GM12878 (cell line): ENCODE data around the gene ELOA. TPM values are rescaled to one million over a fixed set of nuclear protein-coding genes. Genes with fewer than 3 reads are reported as not detected.

ENCODE experiments used
- CBFB ChIP-seq: IDR thresholded peaks from 2 replicates; pipeline ENCODE4 v1.6.1; 2016; ENCODE audit warnings: antibody characterized with exemption, low read depth
- CUX1 ChIP-seq: IDR thresholded peaks from 2 replicates; pipeline ENCODE4 v1.6.1; 2012; ENCODE audit warnings: improper control_type of control experiment, low read depth, low read length; ENCODE audit not compliant: insufficient replicate concordance
- EED ChIP-seq: sonication (generic); IDR thresholded peaks from 2 replicates; pipeline ENCODE4 v1.6.1; 2016; ENCODE audit warnings: antibody characterized with exemption, low read depth
- ESRRA ChIP-seq: IDR thresholded peaks from 2 replicates; pipeline ENCODE4 v1.6.1; 2012; ENCODE audit warnings: mild to moderate bottlenecking, low read length, improper control_type of control experiment
- FOXK2 ChIP-seq: fragments of 450-650 bp; IDR thresholded peaks from 2 replicates; pipeline ENCODE4 v1.6.1; 2017; ENCODE audit warnings: mild to moderate bottlenecking, moderate library complexity
- HCFC1 ChIP-seq: fragments of 150-350 bp; IDR thresholded peaks from 2 replicates; pipeline ENCODE4 v1.6.1; 2014; ENCODE audit warnings: low read length
- IKZF2 ChIP-seq, 2 experiments: fragments of 450-650 bp; IDR thresholded peaks; 2 replicates each; pipeline ENCODE4 v1.6.1; 2017; ENCODE audit warnings: mild to moderate bottlenecking in 2 of 2, moderate library complexity in 2 of 2
- IRF4 ChIP-seq: IDR thresholded peaks from 2 replicates; pipeline ENCODE4 v1.6.1; 2011; ENCODE audit warnings: low read depth, low read length
- JUND ChIP-seq: IDR thresholded peaks from 2 replicates; pipeline ENCODE4 v1.6.1; 2012; ENCODE audit warnings: low read depth, mild to moderate bottlenecking, low read length, improper control_type of control experiment, moderate library complexity
- KDM1A ChIP-seq: fragments of 200-600 bp; sonication (generic); IDR thresholded peaks from 2 replicates; pipeline ENCODE4 v1.6.1; 2016; ENCODE audit warnings: borderline replicate concordance
- MYB ChIP-seq: fragments of 150-350 bp; IDR thresholded peaks from 2 replicates; pipeline ENCODE4 v1.6.1; 2014; ENCODE audit warnings: mild to moderate bottlenecking, low read depth, low read length, borderline replicate concordance
- NFYA ChIP-seq: IDR thresholded peaks from 2 replicates; pipeline ENCODE4 v1.6.1; 2011; ENCODE audit warnings: low read depth, mild to moderate bottlenecking, low read length, improper control_type of control experiment, borderline replicate concordance
- RAD21 ChIP-seq: IDR thresholded peaks from 2 replicates; pipeline ENCODE4 v1.6.1; 2011; ENCODE audit warnings: mild to moderate bottlenecking, low read depth, low read length, moderate library complexity; ENCODE audit not compliant: insufficient read depth
- RELB ChIP-seq: fragments of 450-650 bp; IDR thresholded peaks from 2 replicates; pipeline ENCODE4 v1.6.1; 2017; ENCODE audit warnings: low read depth, mild to moderate bottlenecking, moderate library complexity
- REST ChIP-seq: IDR thresholded peaks from 2 replicates; pipeline ENCODE4 v1.6.1; 2012; ENCODE audit warnings: mild to moderate bottlenecking, low read depth, low read length
- SP1 ChIP-seq: IDR thresholded peaks from one replicate; pipeline ENCODE4 v1.6.1; 2011; ENCODE audit warnings: low read depth, low read length
- STAT3 ChIP-seq: IDR thresholded peaks from 2 replicates; pipeline ENCODE4 v1.6.1; 2011; ENCODE audit warnings: low read depth, low read length, improper control_type of control experiment
- SUPT20H ChIP-seq: IDR thresholded peaks from 2 replicates; pipeline ENCODE4 v1.6.1; 2011; ENCODE audit warnings: low read depth, mild to moderate bottlenecking, low read length, moderate library complexity, borderline replicate concordance; ENCODE audit not compliant: control insufficient read depth
- SUZ12 ChIP-seq: fragments of 200-600 bp; sonication (generic); IDR thresholded peaks from one replicate; pipeline ENCODE4 v1.6.1; 2018; ENCODE audit warnings: antibody characterized with exemption, mild to moderate bottlenecking; ENCODE audit not compliant: unreplicated experiment
- USF2 ChIP-seq: IDR thresholded peaks from 2 replicates; pipeline ENCODE4 v1.6.1; 2011; ENCODE audit warnings: low read depth, low read length, improper control_type of control experiment, borderline replicate concordance
- ZNF24 ChIP-seq: fragments of 450-650 bp; IDR thresholded peaks from 2 replicates; pipeline ENCODE4 v1.6.1; 2017; ENCODE audit warnings: antibody characterized with exemption, mild to moderate bottlenecking
- polyA plus RNA-seq, 11 experiments: library from polyadenylated mRNA; depleted of rRNA in 4 of 11; unstranded in 6 of 11; stranded (reverse) in 5 of 11; fragments of >200 nt; fragmentation: Nextera tagmentation in 4 of 11; fragmentation: Illumina TruSeq in 1 of 11; extraction: Ambion mirVana in 4 of 11; extraction: Trizol in 1 of 11; gene quantifications; 1 replicate in 1 of 11; 2 replicates in 10 of 11; pipeline versions ENCODE4 v1.2.1 to v1.2.3, GENCODE V29; 2011 to 2016; ENCODE audit warnings: inconsistent platforms in 2 of 11, missing spikeins in 2 of 11, low read depth in 1 of 11
- total RNA-seq, 4 experiments: library from RNA; depleted of rRNA in 3 of 4; stranded (reverse); fragments of >200 nt in 3 of 4; fragmentation: Illumina TruSeq in 1 of 4; extraction: Trizol in 1 of 4; gene quantifications; 2 replicates each; pipeline versions ENCODE4 v1.2.1 to v1.2.3, GENCODE V29; 2013 to 2021

Gene ELOA
- total and polyA plus RNA-seq, 10 of the 15 experiments (the other 5 are each of a cell fraction or from before 2014, with no cell fraction given): 20.1 to 63.6 (median 39.8) TPM

- 0 out of 2 replicates have a peak, but pooled peaks have one; percentile 11 for TF ChIP-seq IRF4
- no peak for TF ChIP-seq SUZ12
- no peak for TF ChIP-seq CUX1
- peak; percentile 83 for TF ChIP-seq RAD21
- TF ChIP-seq REST: no peak
- TF ChIP-seq ZNF24: 0 out of 2 replicates have a peak, but pooled peaks have one; percentile 49
- TF ChIP-seq HCFC1: no peak
- TF ChIP-seq SP1: no peak
- no peak for TF ChIP-seq EED
- no peak for TF ChIP-seq IKZF2 (IDR thresholded peaks at IDR 0.05)
- TF ChIP-seq MYB: no peak
- TF ChIP-seq FOXK2: no peak
- TF ChIP-seq NFYA: no peak
- no peak for TF ChIP-seq ESRRA
- TF ChIP-seq JUND: no peak
- no peak for TF ChIP-seq CBFB
- TF ChIP-seq RELB: no peak; the same call in 1 of the 2 replicates
- TF ChIP-seq SUPT20H: no peak
- TF ChIP-seq USF2: no peak; the same call in 1 of the 2 replicates
- no peak for TF ChIP-seq KDM1A
- TF ChIP-seq STAT3: no peak
These were observed 66.5 kb downstream of the ELOA start (continued) for GRCh38 chr1:23809751-23810171.
